ENCODE data around the gene PLA2G3. TPM values are rescaled to one million over a fixed set of nuclear protein-coding genes. Genes with fewer than 3 reads are reported as not detected.

Gene PLA2G3
- total RNA-seq, 3 donors from 2014 or later (not counting 1 experiment from before 2014, with no cell fraction given): not detected

GRCh38 chr22:31136711-31137110 lies 3.6 kb downstream of the PLA2G3 start:
- Histone ChIP-seq H3K36me3 (ENCODE audit: control insufficient read depth, insufficient read depth, low read length) (no peaks in the 10 kb centered on the region), H3K27me3 (ENCODE audit: control insufficient read depth, insufficient read depth, low read length) (no peaks in the 10 kb centered on the region), H3K27ac (ENCODE audit: low read length) (no peak overlapping the region), H3K4me3 (ENCODE audit: low read length) (no peak overlapping the region), H3K4me1 (ENCODE audit: control insufficient read depth, insufficient read depth, low read length) (no peaks in the 10 kb centered on the region), H3K9me3 (ENCODE audit: control insufficient read depth, insufficient read depth, low read length) (no peaks in the 10 kb centered on the region)
- Mint-ChIP-seq H3K4me1 (no peaks in the 10 kb centered on the region), H3K9me3 (no peaks in the 10 kb centered on the region), H3K27me3 (ENCODE audit: low read depth in 2 of 2) (peaks cover 0 to 2% of the 10 kb centered on the region in 2 donors), H3K4me3 (no peak overlapping the region), H3K36me3 (no peaks in the 10 kb centered on the region), H3K27ac (no peak overlapping the region)
- ATAC-seq (no peak), DNase-seq (no peak)
- 87% methylated on average over 16 of the region's 16 CpGs for WGBS (ENCODE audit: insufficient coverage)
- intact Hi-C loops (cut with micrococcal nuclease): no loop called here
- TF ChIP-seq CTCF (IDR thresholded peaks at IDR 0.05): no peak

- intact Hi-C loops (cut with micrococcal nuclease): no loop called here
- H3K4me3 Mint-ChIP-seq: no peak overlapping the region
- H3K36me3 ChIP-seq (ENCODE audit: control insufficient read depth, insufficient read depth, low read length): no peaks in the 10 kb centered on the region
- no peaks in the 10 kb centered on the region for H3K4me1 Mint-ChIP-seq
- no peak for ATAC-seq
- no peaks in the 10 kb centered on the region for H3K27me3 ChIP-seq (ENCODE audit: control insufficient read depth, insufficient read depth, low read length)
- no peak overlapping the region for H3K27ac Mint-ChIP-seq
- 84% methylated on average over 9 of the region's 9 CpGs for WGBS (ENCODE audit: insufficient coverage)
- no peaks in the 10 kb centered on the region for H3K9me3 Mint-ChIP-seq
- H3K27me3 Mint-ChIP-seq (ENCODE audit: low read depth in 2 of 2): peaks cover 0 to 2% of the 10 kb centered on the region in 2 donors
- no peak for TF ChIP-seq CTCF (IDR thresholded peaks at IDR 0.05)
- no peak overlapping the region for H3K4me3 ChIP-seq (ENCODE audit: low read length)
- H3K9me3 ChIP-seq (ENCODE audit: control insufficient read depth, insufficient read depth, low read length): no peaks in the 10 kb centered on the region
- H3K4me1 ChIP-seq (ENCODE audit: control insufficient read depth, insufficient read depth, low read length): no peaks in the 10 kb centered on the region
- H3K27ac ChIP-seq (ENCODE audit: low read length): no peak overlapping the region
- no peak for DNase-seq
- H3K36me3 Mint-ChIP-seq: no peaks in the 10 kb centered on the region
These were observed 4.2 kb downstream of the PLA2G3 start for GRCh38 chr22:31136155-31136554.

GRCh38 chr22:31135706-31136105 lies 4.6 kb downstream of the PLA2G3 start:
- no peak for TF ChIP-seq CTCF (IDR thresholded peaks at IDR 0.05)
- no peaks in the 10 kb centered on the region for H3K27me3 ChIP-seq (ENCODE audit: control insufficient read depth, insufficient read depth, low read length)
- no peak overlapping the region for H3K4me3 ChIP-seq (ENCODE audit: low read length)
- Mint-ChIP-seq H3K4me3 (no peak overlapping the region), H3K4me1 (no peaks in the 10 kb centered on the region), H3K36me3 (no peaks in the 10 kb centered on the region), H3K9me3 (no peaks in the 10 kb centered on the region), H3K27ac (no peak overlapping the region), H3K27me3 (ENCODE audit: low read depth in 2 of 2) (peaks cover 0 to 2% of the 10 kb centered on the region in 2 donors)
- H3K4me1 ChIP-seq (ENCODE audit: control insufficient read depth, insufficient read depth, low read length): no peaks in the 10 kb centered on the region
- ATAC-seq (no peak), DNase-seq (no peak)
- intact Hi-C loops (cut with micrococcal nuclease): no loop called here
- WGBS (ENCODE audit: insufficient coverage): 93% methylated on average over 6 of the region's 6 CpGs
- H3K36me3 ChIP-seq (ENCODE audit: control insufficient read depth, insufficient read depth, low read length): no peaks in the 10 kb centered on the region
- no peak overlapping the region for H3K27ac ChIP-seq (ENCODE audit: low read length)
- no peaks in the 10 kb centered on the region for H3K9me3 ChIP-seq (ENCODE audit: control insufficient read depth, insufficient read depth, low read length)

DNA sequence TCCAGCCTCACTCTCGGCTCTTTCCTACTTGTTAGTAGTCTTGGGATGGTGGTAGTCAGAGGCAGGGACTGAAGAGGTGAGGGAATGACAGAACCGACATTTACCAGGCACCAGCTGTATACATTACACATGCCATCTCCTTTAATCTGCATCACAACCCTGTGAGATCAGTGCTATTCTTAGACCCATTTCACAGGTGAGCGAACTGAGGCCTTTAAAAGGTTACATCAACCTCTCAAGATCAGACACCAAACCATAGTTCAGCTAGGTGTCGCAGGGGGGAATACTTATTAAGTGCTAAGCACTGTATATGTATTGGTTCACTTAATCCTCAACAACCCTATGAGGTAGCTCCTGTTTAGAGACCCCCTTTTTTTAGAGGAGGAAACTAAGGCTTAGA lies 5.6 kb downstream of the PLA2G3 start:
- no peaks in the 10 kb centered on the region for H3K36me3 Mint-ChIP-seq
- DNase-seq: no peak
- Histone ChIP-seq H3K27me3 (ENCODE audit: control insufficient read depth, insufficient read depth, low read length) (no peaks in the 10 kb centered on the region), H3K36me3 (ENCODE audit: control insufficient read depth, insufficient read depth, low read length) (no peaks in the 10 kb centered on the region), H3K27ac (ENCODE audit: low read length) (no peak overlapping the region), H3K4me1 (ENCODE audit: control insufficient read depth, insufficient read depth, low read length) (no peaks in the 10 kb centered on the region), H3K4me3 (ENCODE audit: low read length) (no peak overlapping the region), H3K9me3 (ENCODE audit: control insufficient read depth, insufficient read depth, low read length) (no peaks in the 10 kb centered on the region)
- 100% methylated on average over 1 of the region's 4 CpGs for WGBS (ENCODE audit: insufficient coverage)
- intact Hi-C loops (cut with micrococcal nuclease): no loop called here
- no peaks in the 10 kb centered on the region for H3K9me3 Mint-ChIP-seq
- no peaks in the 10 kb centered on the region for H3K4me1 Mint-ChIP-seq
- no peak for TF ChIP-seq CTCF (IDR thresholded peaks at IDR 0.05)
- H3K27ac Mint-ChIP-seq: no peak overlapping the region
- no peak for ATAC-seq
- H3K27me3 Mint-ChIP-seq (ENCODE audit: low read depth in 2 of 2): no peaks in the 10 kb centered on the region
- H3K4me3 Mint-ChIP-seq: no peak overlapping the region

Data from natural killer cell (primary cell).